Adrenal gland (tissue), 5 donors: ENCODE measurements around the gene METTL3.

Experiments
- POLR2A ChIP-seq, 2 donors: fragments of 450-650 bp; IDR thresholded peaks; one replicate each; pipeline ENCODE4 v1.6.1; 2017; ENCODE audit warnings: antibody characterized with exemption in 2 of 2, mild to moderate bottlenecking in 2 of 2, moderate library complexity in 1 of 2
- TF ChIP-seq, protein P1 (sequence below), 6 experiments: fragments of 450-650 bp in 4 of 6; fragments of 200-600 bp in 2 of 6; sonication (generic) in 1 of 6; IDR thresholded peaks; 1 replicate in 5 of 6; 2 replicates in 1 of 6; pipeline versions ENCODE4 v1.5.1 to v1.8.0; 2016 to 2021; ENCODE audit warnings: antibody characterized with exemption in 6 of 6, mild to moderate bottlenecking in 2 of 6, moderate library complexity in 1 of 6
- donor health status: DM: no; HTN: no; CAD: no.

DNA sequence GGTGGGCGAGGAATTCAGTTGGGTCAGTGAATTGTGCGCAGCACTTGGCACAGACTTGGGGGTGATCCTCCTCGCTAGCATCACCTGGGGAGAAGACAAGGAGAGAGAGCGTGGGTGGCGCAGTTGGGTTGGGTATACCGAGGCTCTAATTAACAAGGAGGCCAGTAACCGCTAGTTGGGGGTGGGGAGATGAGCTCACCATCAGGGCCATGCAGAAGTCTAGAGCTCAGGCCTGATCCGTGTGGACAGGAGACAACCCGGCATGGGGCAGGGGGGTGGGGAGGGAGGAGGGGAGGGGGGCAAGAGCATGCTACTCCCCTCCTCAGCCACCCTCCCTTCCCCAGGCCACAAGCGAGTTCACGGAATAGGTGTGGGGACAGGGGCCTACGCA, 14.4 kb upstream of the METTL3 start:
- TF ChIP-seq, protein P1, sequence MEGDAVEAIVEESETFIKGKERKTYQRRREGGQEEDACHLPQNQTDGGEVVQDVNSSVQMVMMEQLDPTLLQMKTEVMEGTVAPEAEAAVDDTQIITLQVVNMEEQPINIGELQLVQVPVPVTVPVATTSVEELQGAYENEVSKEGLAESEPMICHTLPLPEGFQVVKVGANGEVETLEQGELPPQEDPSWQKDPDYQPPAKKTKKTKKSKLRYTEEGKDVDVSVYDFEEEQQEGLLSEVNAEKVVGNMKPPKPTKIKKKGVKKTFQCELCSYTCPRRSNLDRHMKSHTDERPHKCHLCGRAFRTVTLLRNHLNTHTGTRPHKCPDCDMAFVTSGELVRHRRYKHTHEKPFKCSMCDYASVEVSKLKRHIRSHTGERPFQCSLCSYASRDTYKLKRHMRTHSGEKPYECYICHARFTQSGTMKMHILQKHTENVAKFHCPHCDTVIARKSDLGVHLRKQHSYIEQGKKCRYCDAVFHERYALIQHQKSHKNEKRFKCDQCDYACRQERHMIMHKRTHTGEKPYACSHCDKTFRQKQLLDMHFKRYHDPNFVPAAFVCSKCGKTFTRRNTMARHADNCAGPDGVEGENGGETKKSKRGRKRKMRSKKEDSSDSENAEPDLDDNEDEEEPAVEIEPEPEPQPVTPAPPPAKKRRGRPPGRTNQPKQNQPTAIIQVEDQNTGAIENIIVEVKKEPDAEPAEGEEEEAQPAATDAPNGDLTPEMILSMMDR (IDR thresholded peaks at IDR 0.05): no peak
- TF ChIP-seq POLR2A (IDR thresholded peaks at IDR 0.05): no peak
